SK-N-SH treated with all-trans-retinoic acid at 6 μM for 48 hours (cell line): ENCODE measurements around the gene DCLK1.
A peak's percentile ranks its signal among the peaks of the same experiment; 100 is the strongest.

Experiments used
- ATAC-seq: fragments of 200-7000 bp; cut with Tn5 transposase; 3 replicates; pipeline ENCODE4 v1.9.1; 2020; ENCODE audit warnings: mild to moderate bottlenecking, moderate library complexity
- ARNTL ChIP-seq: fragments of 450-650 bp; formaldehyde crosslinking; IDR thresholded peaks from 2 replicates; pipeline ENCODE4 v1.5.0; 2020; ENCODE audit warnings: low read depth, mild to moderate bottlenecking, moderate library complexity, borderline replicate concordance
- BACH2 ChIP-seq: fragments of 250-450 bp; sonication (Bioruptor Pico); IDR thresholded peaks from 2 replicates; pipeline ENCODE4 v1.9.0; 2021; ENCODE audit warnings: mild to moderate bottlenecking, borderline replicate concordance
- CSDC2 ChIP-seq: fragments of 250-450 bp; sonication (Bioruptor Pico); IDR thresholded peaks from 2 replicates; pipeline ENCODE4 v1.5.0; 2020; ENCODE audit warnings: mild to moderate bottlenecking, moderate library complexity
- CSRNP3 ChIP-seq: fragments of 250-450 bp; sonication (Bioruptor Pico); IDR thresholded peaks from 2 replicates; pipeline ENCODE4 v1.5.1; 2021; ENCODE audit warnings: mild to moderate bottlenecking, moderate library complexity
- GLIS3 ChIP-seq: fragments of 250-450 bp; sonication (Bioruptor Pico); IDR thresholded peaks from 2 replicates; pipeline ENCODE4 v1.5.0; 2020; ENCODE audit warnings: mild to moderate bottlenecking, moderate library complexity
- ISL1 ChIP-seq: fragments of 250-450 bp; sonication (Bioruptor Pico); IDR thresholded peaks from 2 replicates; pipeline ENCODE4 v2.1.2; 2022; ENCODE audit warnings: mild to moderate bottlenecking, moderate library complexity
- OSR1 ChIP-seq: fragments of 250-450 bp; sonication (Bioruptor Pico); IDR thresholded peaks from 2 replicates; pipeline ENCODE4 v1.8.0; 2022; ENCODE audit warnings: moderate library complexity, mild to moderate bottlenecking, inconsistent platforms
- PATZ1 ChIP-seq: fragments of 250-450 bp; sonication (Bioruptor Pico); IDR thresholded peaks from 2 replicates; pipeline ENCODE4 v1.8.0; 2020; ENCODE audit warnings: mild to moderate bottlenecking, moderate library complexity, borderline replicate concordance
- POU6F1 ChIP-seq: fragments of 250-450 bp; sonication (Bioruptor Pico); IDR thresholded peaks from 2 replicates; pipeline ENCODE4 v1.8.0; 2021; ENCODE audit warnings: low read depth, mild to moderate bottlenecking, moderate library complexity, borderline replicate concordance
- RARB ChIP-seq: fragments of 250-450 bp; sonication (Bioruptor Pico); IDR thresholded peaks from 2 replicates; pipeline ENCODE4 v1.8.0; 2021; ENCODE audit warnings: mild to moderate bottlenecking, moderate library complexity
- SNAI2 ChIP-seq: fragments of 250-450 bp; sonication (Bioruptor Pico); IDR thresholded peaks from 2 replicates; pipeline ENCODE4 v1.5.0; 2020; ENCODE audit warnings: mild to moderate bottlenecking, moderate library complexity
- TCF4 ChIP-seq: fragments of 250-450 bp; sonication (Bioruptor Pico); IDR thresholded peaks from 2 replicates; pipeline ENCODE4 v1.8.0; 2021; ENCODE audit warnings: mild to moderate bottlenecking, moderate library complexity, borderline replicate concordance
- TOX ChIP-seq: fragments of 250-450 bp; sonication (Bioruptor Pico); IDR thresholded peaks from 2 replicates; pipeline ENCODE4 v1.8.0; 2021; ENCODE audit warnings: mild to moderate bottlenecking, moderate library complexity, borderline replicate concordance
- TSHZ2 ChIP-seq: fragments of 250-450 bp; sonication (Bioruptor Pico); IDR thresholded peaks from 2 replicates; pipeline ENCODE4 v1.5.0; 2020; ENCODE audit warnings: mild to moderate bottlenecking, moderate library complexity
- ZFP3 ChIP-seq: fragments of 250-450 bp; sonication (Bioruptor Pico); IDR thresholded peaks from 2 replicates; pipeline ENCODE4 v1.5.0; 2020; ENCODE audit warnings: mild to moderate bottlenecking, moderate library complexity
- ZNF565 ChIP-seq: fragments of 450-650 bp; formaldehyde crosslinking; conservative IDR thresholded peaks from 2 replicates; pipeline ENCODE4 v1.5.0; 2020; ENCODE audit warnings: low read depth, mild to moderate bottlenecking, moderate library complexity
- ZNF70 ChIP-seq: fragments of 450-650 bp; formaldehyde crosslinking; IDR thresholded peaks from 2 replicates; pipeline ENCODE4 v1.5.0; 2020; ENCODE audit warnings: mild to moderate bottlenecking, moderate library complexity
- ZNF8 ChIP-seq: fragments of 450-650 bp; formaldehyde crosslinking; IDR thresholded peaks from 2 replicates; pipeline ENCODE4 v1.5.0; 2020; ENCODE audit warnings: mild to moderate bottlenecking, moderate library complexity

Gene DCLK1

GRCh38 chr13:35814605-35815011 is 316.6 kb downstream of the DCLK1 start:
- TF ChIP-seq TCF4 (CRISPR knock-in tag) (no peak), RARB (CRISPR knock-in tag) (no peak), GLIS3 (no peak), CSRNP3 (no peak), ZNF565 (CRISPR knock-in tag) (no peak), TOX (CRISPR knock-in tag) (no peak), ZNF8 (CRISPR knock-in tag) (no peak), CSDC2 (CRISPR knock-in tag) (no peak), BACH2 (CRISPR knock-in tag) (no peak), OSR1 (CRISPR knock-in tag) (no peak), SNAI2 (no peak), TSHZ2 (no peak), ZFP3 (CRISPR knock-in tag) (no peak), PATZ1 (CRISPR knock-in tag) (no peak), ISL1 (no peak), ZNF70 (no peak), ARNTL (CRISPR knock-in tag) (no peak)
- no peak for ATAC-seq

GRCh38 chr13:35812736-35813135 is 318.4 kb downstream of the DCLK1 start:
- no peak for ATAC-seq
- TF ChIP-seq ZNF8 (CRISPR knock-in tag) (no peak), SNAI2 (no peak), ZNF70 (no peak), OSR1 (CRISPR knock-in tag) (no peak)

- TF ChIP-seq TSHZ2 (peak; percentile 68; the same call in 1 of the 2 replicates), ZNF8 (CRISPR knock-in tag) (no peak), TCF4 (CRISPR knock-in tag) (peak; percentile 72; the same call in 1 of the 2 replicates)
- ATAC-seq = no peak
Measured at GRCh38 chr13:35810321-35810720, 320.9 kb downstream of the DCLK1 start.

GRCh38 chr13:35808846-35809245 is 322.3 kb downstream of the DCLK1 start:
- no peak for ATAC-seq

GRCh38 chr13:35804901-35805300 is 326.3 kb downstream of the DCLK1 start:
- ATAC-seq = no peak
- TF ChIP-seq PATZ1 (CRISPR knock-in tag) (no peak), OSR1 (CRISPR knock-in tag) (no peak), ARNTL (CRISPR knock-in tag) (no peak), TSHZ2 (no peak), TCF4 (CRISPR knock-in tag) (no peak), POU6F1 (CRISPR knock-in tag) (no peak)

More at GRCh38 chr13:35808846-35809245, 322.3 kb downstream of the DCLK1 start:
- TF ChIP-seq TOX (CRISPR knock-in tag) (no peak), TCF4 (CRISPR knock-in tag) (peak; percentile 74; the same call in 1 of the 2 replicates)
